ENCODE measurements around the gene OAF. TPM values are rescaled to one million over a fixed set of nuclear protein-coding genes. Genes with fewer than 3 reads are reported as not detected.

The OAF gene
- total RNA-seq, 1 experiment from 2014 or later = 32.3 TPM

GRCh38 chr11:120238968-120239620, 28.3 kb downstream of the OAF start:
- no peak for TF ChIP-seq ZNF274 (IDR thresholded peaks at IDR 0.05; ENCODE audit: low read depth, low read length)
- TF ChIP-seq FOSL1 (IDR thresholded peaks at IDR 0.05; ENCODE audit: low read depth) = no peak

GRCh38 chr11:120239713-120240640, 29.1 kb downstream of the OAF start, which contains the start of gene POU2F3:
TSS of gene POU2F3 (plus strand) at chr11:120240140. CDS start at chr11:120240344, 204 bp downstream.
- RAD21 ChIA-PET (ENCODE audit: low non-redundant PET in 1 of 2, low total read pairs in 2 of 2, uncharacterized antibody in 2 of 2, unreplicated experiment in 2 of 2) = no interaction called here
- intact Hi-C loops (cut with micrococcal nuclease) = loop anchor here (5.0 kb wide), 1 partner anchor 712 kb away; no protein-coding TSS in a partner anchor
- no peak for DNase-seq (ENCODE audit: low read depth, low spot score)
- H3K9me3 ChIP-seq (ENCODE audit: control insufficient read depth in 1 of 2, insufficient read depth in 1 of 2, low read depth in 1 of 2, low read length in 2 of 2) = no peaks in the 10 kb centered on the region
- H3K9ac ChIP-seq (ENCODE audit: low read length) = no peak within 1 kb of the TSS
- no peak within 1 kb of the TSS for H3K4me3 ChIP-seq (replicated peaks in 1 of 2; ENCODE audit: low read depth in 1 of 2, low read length in 2 of 2)
- CTCF ChIA-PET = interaction anchor here (11.9 kb wide), 1 partner anchor 61 kb away, joined by 240 read pairs; no protein-coding TSS in a partner anchor
- POLR2A ChIA-PET = no interaction called here
- no peak within 1 kb of the TSS for H3K4me2 ChIP-seq (ENCODE audit: low read length)
- H3K4me1 ChIP-seq (ENCODE audit: control insufficient read depth in 1 of 2, insufficient read depth in 2 of 2, low read length in 2 of 2) = no peaks in the 10 kb centered on the region
- no peaks in the 10 kb centered on the region for H3K36me3 ChIP-seq (ENCODE audit: control insufficient read depth in 1 of 2, insufficient read depth in 2 of 2, low read length in 2 of 2)
- no TSS peak for BruUV-seq (replicated peaks)
- no peaks in the 10 kb centered on the region for H4K20me1 ChIP-seq (ENCODE audit: insufficient read depth)
- no peak within 1 kb of the TSS for H2AFZ ChIP-seq (ENCODE audit: low read depth, low read length, poor library complexity, severe bottlenecking)
- no peak within 1 kb of the TSS for H3K27ac ChIP-seq (ENCODE audit: low read depth, low read length)
- no peak for TF ChIP-seq SIN3A (IDR thresholded peaks at IDR 0.05; ENCODE audit: low read depth)
- TF ChIP-seq ZFX (IDR thresholded peaks at IDR 0.05) = no peak
- TF ChIP-seq SP1 (IDR thresholded peaks at IDR 0.05; ENCODE audit: low read depth) = no peak
- no peak for TF ChIP-seq SRF (IDR thresholded peaks at IDR 0.05; ENCODE audit: low read depth)
- peak in 2 of 3 experiments; percentile 19 to 37; a peak in 3 of 6 replicates for TF ChIP-seq CTCF (IDR thresholded peaks at IDR 0.05 in 2 of 3, conservative IDR thresholded peaks at IDR 0.05 in 1 of 3; ENCODE audit: borderline replicate concordance in 1 of 3, insufficient read depth in 1 of 3, low read depth in 2 of 3, low read length in 2 of 3)
- no peak for TF ChIP-seq EGR1 (IDR thresholded peaks at IDR 0.05; ENCODE audit: low read depth)
- no peak for TF ChIP-seq ELF1 (IDR thresholded peaks at IDR 0.05; ENCODE audit: borderline replicate concordance, low read depth)
- no peak for TF ChIP-seq ZNF274 (IDR thresholded peaks at IDR 0.05; ENCODE audit: low read depth, low read length)
- TF ChIP-seq REST (IDR thresholded peaks at IDR 0.05; ENCODE audit: low read depth) = no peak
- TF ChIP-seq RAD21 (IDR thresholded peaks at IDR 0.05; ENCODE audit: low read depth) = peak; percentile 26; the same call in 1 of the 2 replicates
- TF ChIP-seq POLR2A (IDR thresholded peaks at IDR 0.05; ENCODE audit: borderline replicate concordance, extremely low read depth, insufficient read depth, insufficient read length) = no peak
- no peaks in the 10 kb centered on the region for H3K79me2 ChIP-seq (ENCODE audit: insufficient read depth, low read length)
- no peaks in the 10 kb centered on the region for H3K9me2 ChIP-seq (ENCODE audit: insufficient read depth)
- ATAC-seq = no peak
- H3K27me3 ChIP-seq (ENCODE audit: insufficient read depth, low read length) = no peaks in the 10 kb centered on the region; the same call in 1 of the 2 replicates

More at GRCh38 chr11:120238968-120239620, 28.3 kb downstream of the OAF start:
- Histone ChIP-seq H3K4me1 (ENCODE audit: control insufficient read depth in 1 of 2, insufficient read depth in 2 of 2, low read length in 2 of 2) (no peaks in the 10 kb centered on the region), H3K79me2 (ENCODE audit: insufficient read depth, low read length) (no peaks in the 10 kb centered on the region), H3K9me2 (ENCODE audit: insufficient read depth) (no peaks in the 10 kb centered on the region), H3K4me3 (replicated peaks in 1 of 2; ENCODE audit: low read depth in 1 of 2, low read length in 2 of 2) (no peak overlapping the region), H3K36me3 (ENCODE audit: control insufficient read depth in 1 of 2, insufficient read depth in 2 of 2, low read length in 2 of 2) (no peaks in the 10 kb centered on the region), H3K4me2 (ENCODE audit: low read length) (no peak overlapping the region), H4K20me1 (ENCODE audit: insufficient read depth) (no peaks in the 10 kb centered on the region), H3K27me3 (ENCODE audit: insufficient read depth, low read length) (no peaks in the 10 kb centered on the region; the same call in 1 of the 2 replicates), H2AFZ (ENCODE audit: low read depth, low read length, poor library complexity, severe bottlenecking) (no peak overlapping the region), H3K27ac (ENCODE audit: low read depth, low read length) (no peak overlapping the region), H3K9ac (ENCODE audit: low read length) (no peak overlapping the region), H3K9me3 (ENCODE audit: control insufficient read depth in 1 of 2, insufficient read depth in 1 of 2, low read depth in 1 of 2, low read length in 2 of 2) (no peaks in the 10 kb centered on the region)
- ATAC-seq (no peak), DNase-seq (ENCODE audit: low read depth, low spot score) (no peak)
- intact Hi-C loops (cut with micrococcal nuclease) = loop anchor here (5.0 kb wide), 1 partner anchor 713 kb away; no protein-coding TSS in a partner anchor
- ChIA-PET POLR2A (no interaction called here), RAD21 (ENCODE audit: low non-redundant PET in 1 of 2, low total read pairs in 2 of 2, uncharacterized antibody in 2 of 2, unreplicated experiment in 2 of 2) (no interaction called here), CTCF (interaction anchor here (11.9 kb wide), 1 partner anchor 62 kb away, joined by 240 read pairs; no protein-coding TSS in a partner anchor)
- BruUV-seq (replicated peaks) = no TSS peak

Data from HCT116 (cell line).